Glomerular visceral epithelial cell (primary cell): Measurements from ENCODE around the gene ADGRG6.

Experiments used
- DNase-seq: peaks from one replicate; pipeline ENCODE4 v3.0.0-alpha.2; 2016; ENCODE audit errors: extremely low spot score

ADGRG6 gene

GRCh38 chr6:142322066-142322465 lies 20.3 kb downstream of the ADGRG6 start:
- DNase-seq, result peak; percentile 86

- DNase-seq, result peak; percentile 26
Measured at GRCh38 chr6:142322504-142323198, 20.8 kb downstream of the ADGRG6 start.

DNA sequence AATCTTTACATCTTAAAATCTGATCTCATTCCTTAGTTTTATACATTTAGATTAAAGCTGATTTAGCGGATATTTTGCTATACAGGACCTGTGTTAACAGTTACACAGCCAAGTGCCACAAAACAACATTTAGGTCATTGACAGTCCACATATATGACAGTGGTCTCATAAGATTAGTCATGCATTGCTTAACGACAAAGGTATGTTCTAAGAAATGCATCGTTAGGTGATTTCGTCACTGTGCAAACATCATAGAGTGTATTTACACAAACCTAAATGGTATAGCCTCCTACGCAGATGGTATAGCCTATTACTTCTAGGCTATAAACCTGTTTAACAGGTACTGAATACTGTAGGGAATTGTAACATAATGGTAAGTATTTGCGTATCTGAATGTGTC lies 21.6 kb downstream of the ADGRG6 start:
- peak; percentile 57 for DNase-seq

GRCh38 chr6:142324111-142324510 lies 22.3 kb downstream of the ADGRG6 start:
- no peak for DNase-seq

GRCh38 chr6:142325111-142325510 lies 23.3 kb downstream of the ADGRG6 start:
- no peak for DNase-seq

GRCh38 chr6:142326540-142326939 lies 24.7 kb downstream of the ADGRG6 start:
- peak; percentile 59 for DNase-seq

DNA sequence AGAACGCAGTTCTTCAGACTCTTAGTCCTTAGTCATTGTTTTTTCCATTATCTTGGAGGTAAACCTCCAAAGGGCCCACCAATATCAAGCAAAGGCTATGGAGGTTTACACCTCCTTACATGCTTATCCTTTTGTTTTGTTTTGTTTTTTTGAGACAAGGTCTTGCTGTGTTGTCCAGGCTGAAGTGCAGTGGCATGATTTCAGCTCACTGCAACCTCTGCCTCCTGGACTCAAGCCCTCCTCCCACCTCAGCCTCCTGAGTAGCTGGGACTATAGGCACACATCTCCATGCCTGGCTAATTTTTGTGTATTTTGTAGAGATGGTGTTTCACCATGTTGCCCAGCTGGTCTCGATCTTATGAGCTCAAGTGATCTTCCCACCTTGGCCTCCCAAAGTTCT lies 26.3 kb downstream of the ADGRG6 start:
- no peak for DNase-seq

- DNase-seq, result no peak
Measured at GRCh38 chr6:142329486-142330113, 27.8 kb downstream of the ADGRG6 start.

DNA sequence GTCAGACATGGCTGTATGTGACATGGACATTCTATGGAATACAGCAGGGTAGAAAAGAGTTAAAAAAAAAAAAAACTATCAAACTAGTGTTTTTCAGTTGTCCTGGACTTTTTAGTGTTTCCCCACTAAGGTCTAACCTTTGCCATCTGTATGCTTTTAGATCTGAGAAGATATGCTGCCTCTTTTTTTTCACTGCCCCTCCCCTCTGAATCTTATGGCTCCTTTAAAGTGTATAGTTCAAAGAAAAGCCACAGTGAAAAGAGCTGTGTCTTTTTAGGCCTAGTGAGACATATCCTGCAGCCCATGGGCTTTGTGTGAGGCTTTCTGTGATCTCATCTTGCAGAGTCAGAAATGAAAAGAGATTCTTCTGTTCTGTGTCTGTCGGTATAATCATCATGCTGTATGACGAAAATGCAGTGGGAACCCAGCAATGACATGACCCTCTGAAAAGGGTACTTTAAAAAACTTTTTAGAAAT lies 29.3 kb downstream of the ADGRG6 start:
- peak; percentile 29 for DNase-seq

DNA sequence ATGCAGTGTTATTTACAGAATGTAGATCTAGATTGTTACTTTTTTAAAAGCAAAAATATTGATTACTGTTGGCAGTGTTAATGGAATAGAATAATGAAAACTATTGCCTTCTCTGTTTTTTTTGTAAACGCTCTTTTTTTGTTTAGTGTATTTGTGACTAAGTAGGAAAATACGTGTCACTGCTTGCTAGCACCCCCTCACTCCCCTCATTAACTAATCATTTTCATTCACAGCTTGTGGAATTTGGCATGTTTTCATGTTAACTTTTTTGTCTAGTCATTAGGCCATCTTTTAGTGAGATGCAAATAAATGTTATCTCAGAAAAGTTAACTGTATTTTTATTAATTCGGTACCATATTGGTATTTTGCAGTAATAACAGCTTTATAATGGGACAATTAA lies 29.8 kb downstream of the ADGRG6 start:
- DNase-seq, result no peak

- DNase-seq, result no peak
Measured at GRCh38 chr6:142332393-142333098, 30.7 kb downstream of the ADGRG6 start.

- no peak for DNase-seq
Measured at GRCh38 chr6:142333431-142333830, 31.6 kb downstream of the ADGRG6 start.

- DNase-seq, result no peak
Measured at GRCh38 chr6:142334294-142334693, 32.5 kb downstream of the ADGRG6 start.

- no peak for DNase-seq
Measured at GRCh38 chr6:142335415-142335814, 33.6 kb downstream of the ADGRG6 start.

GRCh38 chr6:142336183-142336582 lies 34.4 kb downstream of the ADGRG6 start:
- no peak for DNase-seq

- no peak for DNase-seq
Measured at GRCh38 chr6:142336787-142337186, 35.0 kb downstream of the ADGRG6 start.

- no peak for DNase-seq
Measured at GRCh38 chr6:142339113-142339512, 37.3 kb downstream of the ADGRG6 start.

DNA sequence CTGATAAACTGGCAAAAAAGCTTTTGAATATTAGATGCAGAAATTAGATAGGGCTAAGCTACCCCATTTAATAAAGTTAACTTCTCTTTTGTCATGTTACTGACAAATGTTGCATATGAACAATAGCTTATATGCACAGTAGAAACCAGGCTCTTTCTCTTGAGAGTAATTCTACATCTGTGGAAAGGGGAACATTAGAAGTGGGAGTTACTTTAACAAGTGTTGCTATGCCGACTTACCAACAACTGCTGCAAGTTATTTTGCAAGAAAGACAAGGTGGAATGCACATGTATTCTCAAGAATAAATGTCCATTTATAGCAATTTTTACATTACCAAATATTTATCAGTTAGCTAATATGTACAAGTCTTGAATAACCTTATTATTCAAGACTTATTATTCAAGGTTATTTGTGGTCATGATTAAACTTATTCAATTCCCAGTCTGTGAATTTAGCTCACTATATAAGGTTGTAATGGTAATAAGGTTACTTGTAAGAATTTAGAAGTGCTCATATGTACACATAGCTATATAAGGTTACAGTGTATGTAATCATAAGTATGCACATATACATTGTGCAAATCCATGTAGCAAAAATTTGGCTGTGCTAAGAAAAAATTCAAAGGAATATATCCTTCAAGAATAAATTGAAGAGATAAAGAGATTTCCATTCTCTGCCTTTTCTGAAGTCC lies 38.3 kb downstream of the ADGRG6 start:
- no peak for DNase-seq

GRCh38 chr6:142341855-142342330 lies 40.1 kb downstream of the ADGRG6 start:
- no peak for DNase-seq

DNA sequence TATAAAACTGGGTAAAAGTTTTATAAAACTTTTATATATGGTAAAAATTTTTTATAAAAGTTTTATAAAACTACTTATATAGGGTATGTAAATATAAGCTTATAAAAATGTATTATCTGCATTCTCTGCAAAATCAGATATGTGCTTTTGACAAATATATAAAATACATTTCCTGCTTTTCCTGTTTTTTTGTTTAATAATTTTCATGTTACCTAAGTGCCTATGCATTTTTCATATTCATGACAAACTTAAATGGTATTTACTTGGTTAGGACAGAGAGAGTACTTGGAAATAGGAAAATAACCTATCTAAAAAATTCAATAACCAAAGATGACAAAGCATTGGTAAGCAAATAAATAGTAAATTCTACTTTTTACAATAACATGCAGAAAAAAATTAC lies 41.2 kb downstream of the ADGRG6 start:
- DNase-seq, result no peak

DNA sequence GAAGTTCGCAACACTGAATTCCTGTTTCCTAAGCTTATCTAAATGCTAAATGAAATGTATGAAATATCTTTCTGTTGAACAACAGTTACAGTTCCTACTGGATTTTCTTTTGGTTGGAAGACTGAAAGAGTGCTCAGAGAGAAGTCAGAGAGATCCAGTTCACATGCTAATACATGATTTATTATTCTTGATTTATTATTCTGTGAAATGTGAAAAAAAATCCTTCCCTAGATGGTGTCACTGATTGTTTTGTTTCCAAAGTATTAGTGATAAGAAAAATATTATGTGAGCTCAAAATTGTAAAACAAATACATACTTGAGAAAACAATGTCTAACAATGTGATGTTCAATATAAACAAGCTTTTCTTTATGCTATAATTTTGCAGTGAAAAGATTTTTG lies 42.1 kb downstream of the ADGRG6 start:
- no peak for DNase-seq

GRCh38 chr6:142345261-142345660 lies 43.5 kb downstream of the ADGRG6 start:
- DNase-seq, result no peak
